ENCODE measurements around the gene GYG2.

GYG2 gene

DNA sequence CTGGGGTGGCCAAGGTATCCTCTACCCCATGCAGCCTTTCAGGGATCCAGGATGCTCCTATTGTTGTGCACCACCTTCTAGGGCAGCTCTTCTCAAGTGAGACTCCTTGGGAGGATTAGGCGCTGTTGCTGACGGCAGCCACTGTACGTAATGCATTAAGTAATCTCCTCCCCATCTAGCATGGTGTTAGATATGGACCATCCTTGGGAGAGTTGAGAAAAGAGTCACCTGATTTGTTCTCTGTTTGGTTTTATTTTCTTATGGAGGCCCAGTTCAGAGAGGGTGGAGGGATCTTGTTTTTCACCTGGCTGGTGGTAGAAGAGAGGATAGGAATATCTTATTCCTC is 46.4 kb downstream of the GYG2 start (continued):
- TF ChIP-seq, protein P1, sequence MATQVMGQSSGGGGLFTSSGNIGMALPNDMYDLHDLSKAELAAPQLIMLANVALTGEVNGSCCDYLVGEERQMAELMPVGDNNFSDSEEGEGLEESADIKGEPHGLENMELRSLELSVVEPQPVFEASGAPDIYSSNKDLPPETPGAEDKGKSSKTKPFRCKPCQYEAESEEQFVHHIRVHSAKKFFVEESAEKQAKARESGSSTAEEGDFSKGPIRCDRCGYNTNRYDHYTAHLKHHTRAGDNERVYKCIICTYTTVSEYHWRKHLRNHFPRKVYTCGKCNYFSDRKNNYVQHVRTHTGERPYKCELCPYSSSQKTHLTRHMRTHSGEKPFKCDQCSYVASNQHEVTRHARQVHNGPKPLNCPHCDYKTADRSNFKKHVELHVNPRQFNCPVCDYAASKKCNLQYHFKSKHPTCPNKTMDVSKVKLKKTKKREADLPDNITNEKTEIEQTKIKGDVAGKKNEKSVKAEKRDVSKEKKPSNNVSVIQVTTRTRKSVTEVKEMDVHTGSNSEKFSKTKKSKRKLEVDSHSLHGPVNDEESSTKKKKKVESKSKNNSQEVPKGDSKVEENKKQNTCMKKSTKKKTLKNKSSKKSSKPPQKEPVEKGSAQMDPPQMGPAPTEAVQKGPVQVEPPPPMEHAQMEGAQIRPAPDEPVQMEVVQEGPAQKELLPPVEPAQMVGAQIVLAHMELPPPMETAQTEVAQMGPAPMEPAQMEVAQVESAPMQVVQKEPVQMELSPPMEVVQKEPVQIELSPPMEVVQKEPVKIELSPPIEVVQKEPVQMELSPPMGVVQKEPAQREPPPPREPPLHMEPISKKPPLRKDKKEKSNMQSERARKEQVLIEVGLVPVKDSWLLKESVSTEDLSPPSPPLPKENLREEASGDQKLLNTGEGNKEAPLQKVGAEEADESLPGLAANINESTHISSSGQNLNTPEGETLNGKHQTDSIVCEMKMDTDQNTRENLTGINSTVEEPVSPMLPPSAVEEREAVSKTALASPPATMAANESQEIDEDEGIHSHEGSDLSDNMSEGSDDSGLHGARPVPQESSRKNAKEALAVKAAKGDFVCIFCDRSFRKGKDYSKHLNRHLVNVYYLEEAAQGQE (tag by site-specific recombination; IDR thresholded peaks at IDR 0.05): no peak
- TF ChIP-seq ZNF544 (tag by site-specific recombination; IDR thresholded peaks at IDR 0.05) (no peak), HOXC10 (CRISPR knock-in tag; IDR thresholded peaks at IDR 0.05) (no peak), KLF16 (tag by site-specific recombination; IDR thresholded peaks at IDR 0.05) (no peak), ZNF350 (tag by site-specific recombination; IDR thresholded peaks at IDR 0.05) (no peak), ZIC2 (tag by site-specific recombination; IDR thresholded peaks at IDR 0.05) (no peak)
- TF ChIP-seq, protein P2, sequence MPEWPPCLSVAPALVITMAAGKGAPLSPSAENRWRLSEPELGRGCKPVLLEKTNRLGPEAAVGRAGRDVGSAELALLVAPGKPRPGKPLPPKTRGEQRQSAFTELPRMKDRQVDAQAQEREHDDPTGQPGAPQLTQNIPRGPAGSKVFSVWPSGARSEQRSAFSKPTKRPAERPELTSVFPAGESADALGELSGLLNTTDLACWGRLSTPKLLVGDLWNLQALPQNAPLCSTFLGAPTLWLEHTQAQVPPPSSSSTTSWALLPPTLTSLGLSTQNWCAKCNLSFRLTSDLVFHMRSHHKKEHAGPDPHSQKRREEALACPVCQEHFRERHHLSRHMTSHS (tag by site-specific recombination; IDR thresholded peaks at IDR 0.05): no peak

DNA sequence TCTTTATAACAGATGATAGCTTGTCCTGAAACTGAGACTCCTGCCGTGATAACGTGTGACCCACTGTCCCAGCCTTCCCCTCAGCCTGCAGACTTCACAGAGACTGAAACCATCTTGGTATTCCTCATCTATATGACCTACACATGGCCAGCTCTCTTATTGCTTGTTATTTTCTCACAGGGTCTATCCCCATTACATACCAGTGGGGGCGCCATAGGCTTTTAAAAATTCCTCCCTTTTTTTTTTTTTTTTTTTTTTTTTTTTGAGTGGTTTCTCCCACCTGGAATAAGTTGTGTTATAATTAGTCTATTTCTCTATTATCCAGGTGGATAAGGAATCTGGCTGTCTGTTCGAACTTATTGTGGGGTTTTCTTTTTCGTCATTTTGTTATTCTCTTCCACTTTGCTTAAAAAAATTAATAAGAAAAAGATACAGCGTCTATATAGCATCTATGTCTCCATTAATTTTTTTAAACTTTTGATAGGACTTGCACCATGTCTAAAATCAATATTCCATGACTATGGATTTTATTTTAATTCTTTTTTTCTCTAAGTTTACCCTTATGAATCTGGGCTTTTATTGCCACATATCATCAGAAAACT is 47.2 kb downstream of the GYG2 start:
- TF ChIP-seq, protein P3, sequence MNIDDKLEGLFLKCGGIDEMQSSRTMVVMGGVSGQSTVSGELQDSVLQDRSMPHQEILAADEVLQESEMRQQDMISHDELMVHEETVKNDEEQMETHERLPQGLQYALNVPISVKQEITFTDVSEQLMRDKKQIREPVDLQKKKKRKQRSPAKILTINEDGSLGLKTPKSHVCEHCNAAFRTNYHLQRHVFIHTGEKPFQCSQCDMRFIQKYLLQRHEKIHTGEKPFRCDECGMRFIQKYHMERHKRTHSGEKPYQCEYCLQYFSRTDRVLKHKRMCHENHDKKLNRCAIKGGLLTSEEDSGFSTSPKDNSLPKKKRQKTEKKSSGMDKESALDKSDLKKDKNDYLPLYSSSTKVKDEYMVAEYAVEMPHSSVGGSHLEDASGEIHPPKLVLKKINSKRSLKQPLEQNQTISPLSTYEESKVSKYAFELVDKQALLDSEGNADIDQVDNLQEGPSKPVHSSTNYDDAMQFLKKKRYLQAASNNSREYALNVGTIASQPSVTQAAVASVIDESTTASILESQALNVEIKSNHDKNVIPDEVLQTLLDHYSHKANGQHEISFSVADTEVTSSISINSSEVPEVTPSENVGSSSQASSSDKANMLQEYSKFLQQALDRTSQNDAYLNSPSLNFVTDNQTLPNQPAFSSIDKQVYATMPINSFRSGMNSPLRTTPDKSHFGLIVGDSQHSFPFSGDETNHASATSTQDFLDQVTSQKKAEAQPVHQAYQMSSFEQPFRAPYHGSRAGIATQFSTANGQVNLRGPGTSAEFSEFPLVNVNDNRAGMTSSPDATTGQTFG (tag by site-specific recombination; IDR thresholded peaks at IDR 0.05; ENCODE audit: borderline replicate concordance): no peak
- TF ChIP-seq SP3 (tag by site-specific recombination; IDR thresholded peaks at IDR 0.05): no peak
- no peak for TF ChIP-seq ZNF510 (tag by site-specific recombination; IDR thresholded peaks at IDR 0.05; ENCODE audit: insufficient replicate concordance)
- TF ChIP-seq ZBTB8A (tag by site-specific recombination; IDR thresholded peaks at IDR 0.05): no peak
- TF ChIP-seq IKZF3 (tag by site-specific recombination; IDR thresholded peaks at IDR 0.05): no peak
- no peak for TF ChIP-seq HOXC10 (CRISPR knock-in tag; IDR thresholded peaks at IDR 0.05)
- no peak for TF ChIP-seq ZNF658 (tag by site-specific recombination; IDR thresholded peaks at IDR 0.05)
- no peak for TF ChIP-seq GLIS1 (tag by site-specific recombination; IDR thresholded peaks at IDR 0.05)
- no peak for TF ChIP-seq FEZF1 (tag by site-specific recombination; IDR thresholded peaks at IDR 0.05)
- no peak for TF ChIP-seq ZXDB (tag by site-specific recombination; IDR thresholded peaks at IDR 0.05)
- TF ChIP-seq ZBTB17 (tag by site-specific recombination; IDR thresholded peaks at IDR 0.05): no peak
- TF ChIP-seq, protein P4, sequence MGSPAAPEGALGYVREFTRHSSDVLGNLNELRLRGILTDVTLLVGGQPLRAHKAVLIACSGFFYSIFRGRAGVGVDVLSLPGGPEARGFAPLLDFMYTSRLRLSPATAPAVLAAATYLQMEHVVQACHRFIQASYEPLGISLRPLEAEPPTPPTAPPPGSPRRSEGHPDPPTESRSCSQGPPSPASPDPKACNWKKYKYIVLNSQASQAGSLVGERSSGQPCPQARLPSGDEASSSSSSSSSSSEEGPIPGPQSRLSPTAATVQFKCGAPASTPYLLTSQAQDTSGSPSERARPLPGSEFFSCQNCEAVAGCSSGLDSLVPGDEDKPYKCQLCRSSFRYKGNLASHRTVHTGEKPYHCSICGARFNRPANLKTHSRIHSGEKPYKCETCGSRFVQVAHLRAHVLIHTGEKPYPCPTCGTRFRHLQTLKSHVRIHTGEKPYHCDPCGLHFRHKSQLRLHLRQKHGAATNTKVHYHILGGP (tag by site-specific recombination; IDR thresholded peaks at IDR 0.05): no peak
- no peak overlapping the region for H3K27ac ChIP-seq (ENCODE audit: extremely low read depth, low read depth, low read length)
- H3K4me1 ChIP-seq (ENCODE audit: control insufficient read depth, insufficient read depth, low read length): no peaks in the 10 kb centered on the region
- ChIA-PET CTCF (interaction anchor here (0.6 to 1.3 kb wide), 3 partner anchors 9 to 1679 kb away, joined by 3 to 4 read pairs (median 4); no protein-coding TSS in a partner anchor), POLR2A (no interaction called here)
- H3K9me3 ChIP-seq (ENCODE audit: control insufficient read depth, insufficient read depth, low read depth, low read length): no peaks in the 10 kb centered on the region
- peaks cover 0 to under 1% of the 10 kb centered on the region in 2 experiments; a peak in 1 of 3 replicates for H3K36me3 ChIP-seq (ENCODE audit: control insufficient read depth in 2 of 2, insufficient read depth in 1 of 2, low read length in 2 of 2)
- H3K4me3 ChIP-seq (ENCODE audit: low read depth, low read length): no peak overlapping the region

Data from HEK293 (cell line).